Mesothelial cell of epicardium (in vitro differentiated cells): ENCODE results near the gene BTBD7. TPM values are rescaled to one million over a fixed set of nuclear protein-coding genes. Genes with fewer than 3 reads are reported as not detected.

Source experiments
- DNase-seq, 2 experiments: peaks; one replicate each; pipeline ENCODE4 v3.0.0; 2021; ENCODE audit warnings: low spot score in 2 of 2; ENCODE audit not compliant: unreplicated experiment in 2 of 2
- H3K27ac Mint-ChIP-seq: 2 replicates; pipeline ENCODE4 v1.8.0; 2021; ENCODE audit warnings: mixed read lengths
- H3K27me3 Mint-ChIP-seq: 2 replicates; pipeline ENCODE4 v1.8.0; 2021; ENCODE audit warnings: low read depth, mixed read lengths
- H3K36me3 Mint-ChIP-seq: 2 replicates; pipeline ENCODE4 v1.8.0; 2021; ENCODE audit warnings: mixed read lengths
- H3K4me1 Mint-ChIP-seq: 2 replicates; pipeline ENCODE4 v1.8.0; 2021; ENCODE audit warnings: mixed read lengths
- H3K4me3 Mint-ChIP-seq: 2 replicates; pipeline ENCODE4 v1.8.0; 2021; ENCODE audit warnings: mild to moderate bottlenecking, moderate library complexity, mixed read lengths
- H3K9me3 Mint-ChIP-seq: 2 replicates; pipeline ENCODE4 v1.8.0; 2021; ENCODE audit warnings: mixed read lengths
- total RNA-seq: library from RNA; stranded (reverse); gene quantifications from 3 replicates; pipeline ENCODE4 v1.2.1, GENCODE V29; 2021
- TF ChIP-seq, protein P1 (sequence below): fragments of 200-600 bp; sonication (generic); IDR thresholded peaks from one replicate; pipeline ENCODE4 v1.5.0; 2021; ENCODE audit warnings: antibody characterized with exemption; ENCODE audit not compliant: unreplicated experiment

The BTBD7 gene
- total RNA-seq, 1 donor from 2014 or later = 58.4 TPM

DNA sequence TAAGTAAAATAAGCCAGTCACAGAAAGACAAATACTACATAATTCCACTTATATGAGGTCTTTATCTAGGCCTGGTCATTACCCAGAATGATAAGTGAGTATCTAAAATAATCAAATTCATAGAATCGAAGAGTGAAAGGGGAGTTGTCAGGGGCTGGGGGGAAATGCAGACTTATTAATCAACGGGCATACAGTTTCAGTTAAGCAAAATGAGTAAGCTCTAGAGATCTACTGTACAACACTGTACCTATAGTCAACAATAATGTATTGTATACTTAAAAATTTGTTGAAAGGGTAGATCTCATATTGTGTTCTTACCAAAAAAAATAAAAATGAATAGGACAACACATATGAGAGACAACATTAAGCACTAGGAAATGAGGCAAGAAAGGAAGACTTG, 13.3 kb downstream of the BTBD7 start:
- no peak for DNase-seq
- Mint-ChIP-seq H3K36me3 (peaks cover 3% of the 10 kb centered on the region), H3K27me3 (no peaks in the 10 kb centered on the region), H3K27ac (no peak overlapping the region), H3K4me3 (no peak overlapping the region), H3K9me3 (no peaks in the 10 kb centered on the region), H3K4me1 (peaks cover 11% of the 10 kb centered on the region)
- TF ChIP-seq, protein P1, sequence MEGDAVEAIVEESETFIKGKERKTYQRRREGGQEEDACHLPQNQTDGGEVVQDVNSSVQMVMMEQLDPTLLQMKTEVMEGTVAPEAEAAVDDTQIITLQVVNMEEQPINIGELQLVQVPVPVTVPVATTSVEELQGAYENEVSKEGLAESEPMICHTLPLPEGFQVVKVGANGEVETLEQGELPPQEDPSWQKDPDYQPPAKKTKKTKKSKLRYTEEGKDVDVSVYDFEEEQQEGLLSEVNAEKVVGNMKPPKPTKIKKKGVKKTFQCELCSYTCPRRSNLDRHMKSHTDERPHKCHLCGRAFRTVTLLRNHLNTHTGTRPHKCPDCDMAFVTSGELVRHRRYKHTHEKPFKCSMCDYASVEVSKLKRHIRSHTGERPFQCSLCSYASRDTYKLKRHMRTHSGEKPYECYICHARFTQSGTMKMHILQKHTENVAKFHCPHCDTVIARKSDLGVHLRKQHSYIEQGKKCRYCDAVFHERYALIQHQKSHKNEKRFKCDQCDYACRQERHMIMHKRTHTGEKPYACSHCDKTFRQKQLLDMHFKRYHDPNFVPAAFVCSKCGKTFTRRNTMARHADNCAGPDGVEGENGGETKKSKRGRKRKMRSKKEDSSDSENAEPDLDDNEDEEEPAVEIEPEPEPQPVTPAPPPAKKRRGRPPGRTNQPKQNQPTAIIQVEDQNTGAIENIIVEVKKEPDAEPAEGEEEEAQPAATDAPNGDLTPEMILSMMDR = no peak

DNA sequence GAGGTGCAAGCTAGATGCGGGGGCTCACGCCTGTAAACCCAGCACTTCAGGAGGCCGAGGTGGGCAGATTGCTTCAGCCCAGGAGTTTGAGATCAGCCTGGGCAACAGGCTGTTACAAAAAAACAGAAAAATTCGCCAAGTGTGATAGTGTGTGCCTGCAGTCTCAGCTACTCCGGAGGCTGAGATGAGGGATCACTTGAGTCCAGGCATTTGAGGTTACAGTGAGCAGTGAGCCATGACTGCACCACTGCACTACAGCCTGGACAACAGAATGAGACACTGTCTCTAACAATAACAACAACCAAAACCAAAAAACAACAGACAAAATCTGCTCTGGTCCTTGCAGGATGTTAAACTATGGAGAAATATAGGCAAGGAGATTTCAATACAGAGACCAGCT, 13.9 kb downstream of the BTBD7 start:
- DNase-seq = no peak
- Mint-ChIP-seq H3K4me1 (peaks cover 10% of the 10 kb centered on the region), H3K4me3 (no peak overlapping the region), H3K9me3 (no peaks in the 10 kb centered on the region), H3K27ac (no peak overlapping the region), H3K27me3 (no peaks in the 10 kb centered on the region), H3K36me3 (peaks cover 3% of the 10 kb centered on the region)
- TF ChIP-seq, protein P1 = no peak

DNA sequence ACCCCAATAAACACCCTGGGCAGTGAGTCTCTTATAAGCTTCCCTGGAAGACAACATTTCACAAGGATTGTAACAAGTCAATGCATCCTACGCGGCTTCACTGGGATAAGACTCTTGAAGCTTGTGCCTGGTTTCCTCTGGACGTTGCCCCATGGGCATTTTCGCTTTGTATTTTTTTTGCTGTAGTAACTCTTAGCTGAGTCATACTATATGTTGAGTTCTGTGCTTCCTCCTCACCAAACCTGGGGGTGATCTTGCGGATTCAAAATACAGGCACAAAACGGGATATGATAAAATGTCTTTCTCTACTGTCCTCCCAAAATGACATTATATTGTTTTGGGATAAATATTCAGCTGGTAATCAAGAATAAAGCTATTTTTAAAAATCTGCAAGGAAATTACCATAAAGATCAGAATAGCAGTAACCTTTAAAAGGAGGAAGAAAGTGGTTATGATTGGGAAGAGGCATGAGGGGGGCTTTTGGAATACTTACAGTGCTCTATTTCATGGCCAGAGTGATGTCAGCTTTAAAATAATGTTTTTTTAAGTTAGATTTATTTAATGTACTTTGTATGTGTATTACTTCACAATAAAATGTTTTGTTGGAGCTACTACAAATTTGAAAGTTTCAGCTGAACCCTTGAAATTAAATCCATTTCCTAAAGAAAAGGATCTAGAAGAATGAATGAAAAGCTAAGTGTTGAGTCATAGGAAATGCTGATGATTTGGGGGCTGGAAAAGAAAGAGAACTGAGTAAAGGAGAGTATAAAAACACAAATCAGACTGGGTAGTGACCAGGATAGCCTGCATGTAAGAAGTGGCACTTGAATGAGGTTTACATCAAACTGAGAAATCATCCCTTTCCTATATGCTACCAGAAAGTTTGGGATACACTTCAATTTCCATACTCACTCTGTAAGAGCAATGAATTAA, 14.7 kb downstream of the BTBD7 start:
- TF ChIP-seq, protein P1 = no peak
- no peak for DNase-seq

DNA sequence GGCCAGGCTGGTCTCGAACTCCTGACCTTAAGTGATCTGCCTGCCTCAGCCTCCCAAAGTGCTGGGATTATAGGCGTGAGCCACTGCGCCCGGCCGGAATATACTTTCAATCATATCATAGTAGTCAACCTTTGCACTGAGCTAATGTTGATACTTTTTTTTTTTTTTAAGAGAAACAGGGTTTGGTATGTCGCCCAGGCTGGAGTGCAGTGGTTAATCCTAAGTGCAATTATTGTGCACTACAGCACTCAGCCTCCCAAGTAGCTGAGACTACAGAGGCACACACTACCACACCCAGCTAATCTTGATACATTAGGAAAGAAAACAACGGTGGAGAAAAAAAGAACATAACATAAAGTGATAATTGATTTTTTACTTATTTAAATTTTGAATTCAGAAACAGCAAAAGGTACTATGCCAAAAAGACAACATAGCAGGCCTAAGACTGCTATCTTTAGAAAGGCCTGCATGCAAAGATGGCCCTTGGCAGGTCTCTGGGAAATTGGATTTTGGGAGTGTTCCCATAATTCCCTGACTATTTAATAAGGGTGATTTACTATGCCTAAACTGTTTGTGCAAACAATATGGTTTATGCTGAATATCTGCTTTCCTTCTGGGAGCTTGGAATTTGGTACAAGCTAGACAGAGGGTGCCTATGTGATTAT, 15.5 kb downstream of the BTBD7 start:
- Mint-ChIP-seq H3K36me3 (peaks cover 3% of the 10 kb centered on the region), H3K27me3 (no peaks in the 10 kb centered on the region), H3K9me3 (no peaks in the 10 kb centered on the region), H3K27ac (peak overlapping the region; percentile 7), H3K4me3 (no peak overlapping the region), H3K4me1 (peaks cover 10% of the 10 kb centered on the region)
- TF ChIP-seq, protein P1 = no peak
- no peak for DNase-seq

More for the DNA sequence above, 14.7 kb downstream of the BTBD7 start:
- peaks cover 10% of the 10 kb centered on the region for H3K4me1 Mint-ChIP-seq
- H3K27ac Mint-ChIP-seq = peak overlapping the region; percentile 7
- H3K36me3 Mint-ChIP-seq = peaks cover 3% of the 10 kb centered on the region
- H3K9me3 Mint-ChIP-seq = no peaks in the 10 kb centered on the region
- no peak overlapping the region for H3K4me3 Mint-ChIP-seq
- H3K27me3 Mint-ChIP-seq = no peaks in the 10 kb centered on the region

DNA sequence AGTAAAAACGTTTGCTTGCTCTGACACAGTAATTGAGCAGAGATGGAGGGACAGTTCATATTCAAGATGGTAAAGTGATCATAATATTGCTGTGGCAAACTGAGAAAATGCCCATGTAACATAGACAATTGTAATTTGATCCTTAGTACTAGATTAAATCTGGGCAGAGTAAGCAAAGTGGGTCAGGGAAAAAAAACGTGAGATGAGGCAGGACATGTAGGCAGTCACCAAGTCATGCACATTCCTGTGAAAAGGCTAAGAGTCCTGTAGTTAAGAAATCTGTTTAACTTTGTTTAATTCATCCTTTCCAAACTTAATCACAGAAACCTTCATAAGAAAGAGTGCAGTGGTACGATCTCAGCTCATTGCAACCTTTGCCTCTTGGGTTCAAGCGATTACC, 16.1 kb downstream of the BTBD7 start:
- Mint-ChIP-seq H3K36me3 (peaks cover 3% of the 10 kb centered on the region), H3K9me3 (no peaks in the 10 kb centered on the region), H3K27ac (no peak overlapping the region), H3K4me3 (no peak overlapping the region), H3K27me3 (no peaks in the 10 kb centered on the region), H3K4me1 (peaks cover 10% of the 10 kb centered on the region)
- TF ChIP-seq, protein P1 = no peak
- no peak for DNase-seq
